ENCODE data around the gene TPCN2. TPM values are rescaled to one million over a fixed set of nuclear protein-coding genes. Genes with fewer than 3 reads are reported as not detected.

TPCN2 gene
- total RNA-seq, 1 experiment from 2014 or later, result 15.2 TPM

DNA sequence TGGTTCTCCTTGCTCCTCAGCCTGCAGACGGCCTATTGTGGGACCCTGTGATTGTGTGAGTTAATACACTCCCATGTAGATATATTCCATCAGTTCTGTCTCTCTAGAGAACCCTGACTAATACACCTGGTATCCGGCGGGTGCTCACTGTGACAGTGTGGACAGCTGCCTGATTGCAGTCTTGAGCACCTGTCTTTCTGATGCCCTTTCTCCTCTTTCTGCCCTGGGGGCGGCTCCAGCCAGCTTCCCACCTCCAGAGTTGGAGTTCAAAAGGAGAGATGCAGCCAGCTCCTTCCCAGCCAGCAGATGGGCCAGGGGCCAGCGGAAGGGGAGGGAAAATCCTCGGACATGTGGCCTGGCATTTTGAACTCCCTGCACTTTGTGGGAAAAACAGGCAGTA is 122.0 kb downstream of the TPCN2 start:
- ChIA-PET POLR2A (no interaction called here), RAD21 (ENCODE audit: low non-redundant PET in 1 of 2, low total read pairs in 2 of 2, uncharacterized antibody in 2 of 2, unreplicated experiment in 2 of 2) (no interaction called here), CTCF (no interaction called here)
- intact Hi-C loops (cut with micrococcal nuclease), result no loop called here
- Histone ChIP-seq H3K79me2 (ENCODE audit: insufficient read depth, low read length) (no peaks in the 10 kb centered on the region), H3K4me3 (replicated peaks in 1 of 2; ENCODE audit: low read depth in 1 of 2, low read length in 2 of 2) (no peak overlapping the region), H2AFZ (ENCODE audit: low read depth, low read length, poor library complexity, severe bottlenecking) (no peak overlapping the region), H3K9ac (ENCODE audit: low read length) (no peak overlapping the region), H3K27me3 (ENCODE audit: insufficient read depth, low read length) (no peaks in the 10 kb centered on the region), H3K4me1 (ENCODE audit: control insufficient read depth in 1 of 2, insufficient read depth in 2 of 2, low read length in 2 of 2) (peaks cover 17 to 27% of the 10 kb centered on the region in 2 experiments), H3K27ac (ENCODE audit: low read depth, low read length) (no peak overlapping the region), H3K9me3 (ENCODE audit: control insufficient read depth in 1 of 2, insufficient read depth in 1 of 2, low read depth in 1 of 2, low read length in 2 of 2) (no peaks in the 10 kb centered on the region), H4K20me1 (ENCODE audit: insufficient read depth) (no peaks in the 10 kb centered on the region), H3K4me2 (ENCODE audit: low read length) (no peak overlapping the region), H3K9me2 (ENCODE audit: insufficient read depth) (no peaks in the 10 kb centered on the region), H3K36me3 (ENCODE audit: control insufficient read depth in 1 of 2, insufficient read depth in 2 of 2, low read length in 2 of 2) (no peaks in the 10 kb centered on the region)
- no TSS peak for BruUV-seq (replicated peaks)
- DNase-seq (ENCODE audit: low read depth, low spot score), result no peak
- ATAC-seq, result no peak
- TF ChIP-seq CEBPB (IDR thresholded peaks at IDR 0.05; ENCODE audit: low read depth) (no peak), ZFX (IDR thresholded peaks at IDR 0.05) (no peak), TCF7L2 (IDR thresholded peaks at IDR 0.05; ENCODE audit: borderline replicate concordance, extremely low read depth, insufficient read depth, insufficient read length) (no peak), EZH2 (IDR thresholded peaks at IDR 0.05) (no peak), EGR1 (IDR thresholded peaks at IDR 0.05; ENCODE audit: low read depth) (no peak), EZH2phosphoT487 (IDR thresholded peaks at IDR 0.05; ENCODE audit: borderline replicate concordance) (no peak), ZNF274 (IDR thresholded peaks at IDR 0.05; ENCODE audit: low read depth, low read length) (no peak), SRF (IDR thresholded peaks at IDR 0.05; ENCODE audit: low read depth) (no peak), YY1 (IDR thresholded peaks at IDR 0.05; ENCODE audit: extremely low read depth, insufficient replicate concordance, low read depth, low read length) (no peak), SP1 (IDR thresholded peaks at IDR 0.05; ENCODE audit: low read depth) (no peak), ZBTB33 (IDR thresholded peaks at IDR 0.05; ENCODE audit: extremely low read depth, insufficient replicate concordance, low read length) (no peak), FOSL1 (IDR thresholded peaks at IDR 0.05; ENCODE audit: low read depth) (no peak), POLR2AphosphoS5 (IDR thresholded peaks at IDR 0.05; ENCODE audit: low read depth, low read length) (no peak), ELF1 (IDR thresholded peaks at IDR 0.05; ENCODE audit: borderline replicate concordance, low read depth) (no peak), SIN3A (IDR thresholded peaks at IDR 0.05; ENCODE audit: low read depth) (no peak), CBX3 (IDR thresholded peaks at IDR 0.05; ENCODE audit: low read depth) (no peak), JUND (IDR thresholded peaks at IDR 0.05) (no peak)
- TF ChIP-seq, protein P1, sequence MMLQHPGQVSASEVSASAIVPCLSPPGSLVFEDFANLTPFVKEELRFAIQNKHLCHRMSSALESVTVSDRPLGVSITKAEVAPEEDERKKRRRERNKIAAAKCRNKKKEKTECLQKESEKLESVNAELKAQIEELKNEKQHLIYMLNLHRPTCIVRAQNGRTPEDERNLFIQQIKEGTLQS (IDR thresholded peaks at IDR 0.05), result no peak
- TF ChIP-seq, protein P2, sequence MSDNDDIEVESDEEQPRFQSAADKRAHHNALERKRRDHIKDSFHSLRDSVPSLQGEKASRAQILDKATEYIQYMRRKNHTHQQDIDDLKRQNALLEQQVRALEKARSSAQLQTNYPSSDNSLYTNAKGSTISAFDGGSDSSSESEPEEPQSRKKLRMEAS (IDR thresholded peaks at IDR 0.05), result no peak
- TF ChIP-seq, protein P3, sequence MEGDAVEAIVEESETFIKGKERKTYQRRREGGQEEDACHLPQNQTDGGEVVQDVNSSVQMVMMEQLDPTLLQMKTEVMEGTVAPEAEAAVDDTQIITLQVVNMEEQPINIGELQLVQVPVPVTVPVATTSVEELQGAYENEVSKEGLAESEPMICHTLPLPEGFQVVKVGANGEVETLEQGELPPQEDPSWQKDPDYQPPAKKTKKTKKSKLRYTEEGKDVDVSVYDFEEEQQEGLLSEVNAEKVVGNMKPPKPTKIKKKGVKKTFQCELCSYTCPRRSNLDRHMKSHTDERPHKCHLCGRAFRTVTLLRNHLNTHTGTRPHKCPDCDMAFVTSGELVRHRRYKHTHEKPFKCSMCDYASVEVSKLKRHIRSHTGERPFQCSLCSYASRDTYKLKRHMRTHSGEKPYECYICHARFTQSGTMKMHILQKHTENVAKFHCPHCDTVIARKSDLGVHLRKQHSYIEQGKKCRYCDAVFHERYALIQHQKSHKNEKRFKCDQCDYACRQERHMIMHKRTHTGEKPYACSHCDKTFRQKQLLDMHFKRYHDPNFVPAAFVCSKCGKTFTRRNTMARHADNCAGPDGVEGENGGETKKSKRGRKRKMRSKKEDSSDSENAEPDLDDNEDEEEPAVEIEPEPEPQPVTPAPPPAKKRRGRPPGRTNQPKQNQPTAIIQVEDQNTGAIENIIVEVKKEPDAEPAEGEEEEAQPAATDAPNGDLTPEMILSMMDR (IDR thresholded peaks at IDR 0.05 in 2 of 3, conservative IDR thresholded peaks at IDR 0.05 in 1 of 3; ENCODE audit: borderline replicate concordance in 1 of 3, insufficient read depth in 1 of 3, low read depth in 2 of 3, low read length in 2 of 3), result no peak
